ENCODE data around the gene MTERF4. TPM values are rescaled to one million over a fixed set of nuclear protein-coding genes. Genes with fewer than 3 reads are reported as not detected.

The MTERF4 gene
- total and polyA plus RNA-seq, 8 donors, result 3.2 to 85.7 (median 29.2) TPM

- intact Hi-C loops (cut with DNase I; ENCODE audit: low total_unique reads), result no loop called here
- WGBS, 5 donors, result 74 to 86% (median 79%) methylated on average over 8 of the region's 8 CpGs
- no peaks in the 10 kb centered on the region for H3K9me3 ChIP-seq
Observed at GRCh38 chr2:241112592-241112991, 10.5 kb upstream of the MTERF4 start.

GRCh38 chr2:241112046-241112445, 10.0 kb upstream of the MTERF4 start:
- TF ChIP-seq EP300 (IDR thresholded peaks at IDR 0.05) (no peak), POLR2AphosphoS5 (IDR thresholded peaks at IDR 0.05) (no peak), POLR2A (IDR thresholded peaks at IDR 0.05) (no peak), CTCF (IDR thresholded peaks at IDR 0.05) (no peak)
- no peaks in the 10 kb centered on the region for H3K9me3 ChIP-seq
- H3K4me3 ChIP-seq, result no peak overlapping the region
- no peaks in the 10 kb centered on the region for H3K4me1 ChIP-seq
- intact Hi-C loops (cut with DNase I; ENCODE audit: low total_unique reads), result no loop called here
- H3K36me3 ChIP-seq, result peaks cover 0 to 17% (median 14%) of the 10 kb centered on the region in 4 donors
- H3K27me3 ChIP-seq, result no peaks in the 10 kb centered on the region
- 92 to 96% (median 94%) methylated on average over 16 to 17 of the region's 17 CpGs for WGBS, 5 donors
- H3K27ac ChIP-seq, result no peak overlapping the region
- DNase-seq, result no peak

More at GRCh38 chr2:241112592-241112991, 10.5 kb upstream of the MTERF4 start:
- TF ChIP-seq EP300 (IDR thresholded peaks at IDR 0.05) (no peak), POLR2AphosphoS5 (IDR thresholded peaks at IDR 0.05) (no peak), CTCF (IDR thresholded peaks at IDR 0.05) (no peak), POLR2A (IDR thresholded peaks at IDR 0.05) (no peak)
- H3K27me3 ChIP-seq, result no peaks in the 10 kb centered on the region
- peaks cover 0 to 20% (median 14%) of the 10 kb centered on the region in 4 donors for H3K36me3 ChIP-seq
- no peak overlapping the region for H3K27ac ChIP-seq
- H3K4me1 ChIP-seq, result no peaks in the 10 kb centered on the region
- DNase-seq, result peak in 1 of 2 donors; percentile 13
- H3K4me3 ChIP-seq, result no peak overlapping the region

- intact Hi-C loops (cut with DNase I; ENCODE audit: low total_unique reads), result no loop called here
- H3K36me3 ChIP-seq, result peaks cover 0 to 14% (median 13%) of the 10 kb centered on the region in 4 donors
Observed at GRCh38 chr2:241111440-241111805, 9.3 kb upstream of the MTERF4 start.

GRCh38 chr2:241110607-241111439, 8.7 kb upstream of the MTERF4 start:
- DNase-seq, result no peak
- H3K27ac ChIP-seq, result no peak overlapping the region
- H3K36me3 ChIP-seq, result peaks cover 0 to 14% (median 13%) of the 10 kb centered on the region in 4 donors
- 87 to 94% (median 92%) methylated on average over 13 to 19 of the region's 19 CpGs for WGBS, 5 donors
- TF ChIP-seq POLR2A (IDR thresholded peaks at IDR 0.05), result no peak
- TF ChIP-seq EP300 (IDR thresholded peaks at IDR 0.05), result no peak
- no peak for TF ChIP-seq POLR2AphosphoS5 (IDR thresholded peaks at IDR 0.05)
- no peaks in the 10 kb centered on the region for H3K27me3 ChIP-seq
- intact Hi-C loops (cut with DNase I; ENCODE audit: low total_unique reads), result no loop called here
- no peaks in the 10 kb centered on the region for H3K9me3 ChIP-seq
- no peak overlapping the region for H3K4me3 ChIP-seq
- H3K4me1 ChIP-seq, result no peaks in the 10 kb centered on the region

More at GRCh38 chr2:241111440-241111805, 9.3 kb upstream of the MTERF4 start:
- Histone ChIP-seq H3K27ac (no peak overlapping the region), H3K4me3 (no peak overlapping the region), H3K9me3 (no peaks in the 10 kb centered on the region), H3K4me1 (no peaks in the 10 kb centered on the region), H3K27me3 (no peaks in the 10 kb centered on the region)
- DNase-seq, result no peak
- 80 to 91% (median 85%) methylated on average over 9 of the region's 9 CpGs for WGBS, 5 donors
- no peak for TF ChIP-seq POLR2AphosphoS5 (IDR thresholded peaks at IDR 0.05)
- TF ChIP-seq EP300 (IDR thresholded peaks at IDR 0.05), result no peak

GRCh38 chr2:241110089-241110606, 8.1 kb upstream of the MTERF4 start:
- whole genome bisulfite sequencing, 5 donors, result 87 to 96% (median 89%) methylated on average over 9 of the region's 9 CpGs
- H3K9me3 ChIP-seq, result no peaks in the 10 kb centered on the region
- H3K27ac ChIP-seq, result no peak overlapping the region
- peaks cover 0 to 12% (median 11%) of the 10 kb centered on the region in 4 donors for H3K36me3 ChIP-seq
- no peaks in the 10 kb centered on the region for H3K27me3 ChIP-seq
- H3K4me3 ChIP-seq, result no peak overlapping the region
- TF ChIP-seq EP300 (IDR thresholded peaks at IDR 0.05), result no peak
- TF ChIP-seq CTCF (IDR thresholded peaks at IDR 0.05), result no peak
- no peak for TF ChIP-seq POLR2A (IDR thresholded peaks at IDR 0.05)
- no peak for TF ChIP-seq POLR2AphosphoS5 (IDR thresholded peaks at IDR 0.05)
- intact Hi-C loops (cut with DNase I; ENCODE audit: low total_unique reads), result no loop called here
- no peaks in the 10 kb centered on the region for H3K4me1 ChIP-seq
- DNase-seq, result peak in 1 of 2 donors; percentile 10
